ENCODE results near the gene ITGB6. TPM values are rescaled to one million over a fixed set of nuclear protein-coding genes. Genes with fewer than 3 reads are reported as not detected.

The ITGB6 gene
- total and polyA plus RNA-seq, 2 of the 4 experiments (the other 2 are of a cell fraction) = under 0.01 TPM; not detected in 1

GRCh38 chr2:160208655-160209515, 8.8 kb upstream of the ITGB6 start:
- Histone ChIP-seq H3K4me3 (ENCODE audit: insufficient read depth, low read depth, low read length) (no peak overlapping the region), H3K56ac (ENCODE audit: extremely low read depth, insufficient read depth, low read length) (peak overlapping the region; percentile 37; the same call in 1 of the 2 replicates), H3K27ac (ENCODE audit: insufficient read depth, low read length) (peak overlapping the region; percentile 82), H2AK9ac (replicated peaks; ENCODE audit: low read depth, low read length, poor library complexity) (peak overlapping the region; percentile 79), H3K36me3 (ENCODE audit: control insufficient read depth, insufficient read depth, low read length) (no peaks in the 10 kb centered on the region), H3K79me1 (ENCODE audit: low read depth in 1 of 2, low read length in 2 of 2) (0 out of 4 replicates have a peak, but pooled peaks cover 0 to 7% of the 10 kb centered on the region in 2 experiments), H2BK5ac (ENCODE audit: low read depth, low read length, poor library complexity, severe bottlenecking) (peak overlapping the region; percentile 91), H4K5ac (ENCODE audit: low read depth, low read length) (peak overlapping the region; percentile 61), H2AK5ac (ENCODE audit: low read depth, low read length) (peak overlapping the region; percentile 93), H3K27me3 (ENCODE audit: control insufficient read depth, insufficient read depth, low read length) (no peaks in the 10 kb centered on the region), H3K23ac (ENCODE audit: low read depth, low read length) (peak overlapping the region; percentile 66; the same call in 1 of the 2 replicates), H3K18ac (ENCODE audit: low read depth, low read length) (peak overlapping the region; percentile 88), H3K9me3 (ENCODE audit: control insufficient read depth, insufficient read depth, low read length) (no peaks in the 10 kb centered on the region), H3K4me1 (ENCODE audit: control insufficient read depth, insufficient read depth, low read length) (peaks cover 31% of the 10 kb centered on the region), H3K4me2 (ENCODE audit: low read depth, low read length) (no peak overlapping the region), H4K20me1 (ENCODE audit: insufficient read depth, low read length) (no peaks in the 10 kb centered on the region), H3K9ac (ENCODE audit: low read depth, low read length) (no peak overlapping the region), H2BK15ac (ENCODE audit: low read depth, low read length) (peak overlapping the region; percentile 75; the same call in 2 of the 3 replicates), H3K14ac (replicated peaks; ENCODE audit: low read depth, low read length) (peak overlapping the region; percentile 87), H3K4ac (ENCODE audit: low read depth, low read length) (peak overlapping the region; percentile 92), H2AFZ (replicated peaks; ENCODE audit: low read length, poor library complexity) (peak overlapping the region; percentile 12), H3K9me1 (ENCODE audit: insufficient read depth, low read length) (peaks cover 26% of the 10 kb centered on the region), H4K8ac (ENCODE audit: low read depth in 2 of 2, low read length in 2 of 2) (peak overlapping the region; percentile 73 to 86), H2BK20ac (ENCODE audit: low read depth, low read length) (peak overlapping the region; percentile 94), H2BK120ac (ENCODE audit: low read depth, low read length) (peak overlapping the region; percentile 94), H4K91ac (ENCODE audit: insufficient read depth, low read depth, low read length) (peak overlapping the region; percentile 95)
- intact Hi-C loops (cut with micrococcal nuclease) = no loop called here
- dilution Hi-C loops (cut with HindIII; ENCODE audit: low sequenced_read_pairs, unreplicated experiment) = no loop called here
- WGBS, 2 experiments (ENCODE audit: extremely low coverage in 2 of 2, insufficient read length in 1 of 2) = 94% methylated on average over 8 of the region's 11 CpGs; no CpG with 5 or more reads in 1 of the 2 experiments
- POLR2A ChIA-PET (ENCODE audit: unreplicated experiment) = no interaction called here
- CTCF ChIA-PET = interaction anchor here (1.6 kb wide), 1 partner anchor 43 kb away, joined by 4 read pairs; no protein-coding TSS in a partner anchor
- BruUV-seq (replicated peaks) = no TSS peak
- ATAC-seq (ENCODE audit: low read depth) (no peak), DNase-seq (no peak)
- in situ Hi-C loops (cut with MboI; ENCODE audit: low sequenced_read_pairs) = no loop called here
- TF ChIP-seq ELK1 (IDR thresholded peaks at IDR 0.05; ENCODE audit: borderline replicate concordance, low read depth, low read length) = no peak
- no peak for TF ChIP-seq RAD21 (IDR thresholded peaks at IDR 0.05; ENCODE audit: low read length)
- TF ChIP-seq RCOR1 (IDR thresholded peaks at IDR 0.05; ENCODE audit: insufficient replicate concordance, low read length) = no peak
- TF ChIP-seq MAZ (IDR thresholded peaks at IDR 0.05; ENCODE audit: borderline replicate concordance, low read depth, low read length) = no peak
- TF ChIP-seq SMC3 (IDR thresholded peaks at IDR 0.05; ENCODE audit: low read depth, low read length) = no peak
- TF ChIP-seq BHLHE40 (IDR thresholded peaks at IDR 0.05; ENCODE audit: low read depth, low read length) = no peak
- TF ChIP-seq NFE2L2 (IDR thresholded peaks at IDR 0.05; ENCODE audit: low read depth, low read length) = no peak
- no peak for TF ChIP-seq POLR2A (IDR thresholded peaks at IDR 0.05; ENCODE audit: low read depth, low read length)
- TF ChIP-seq USF2 (IDR thresholded peaks at IDR 0.05; ENCODE audit: low read depth, low read length) = no peak
- no peak for TF ChIP-seq RFX5 (IDR thresholded peaks at IDR 0.05; ENCODE audit: low read depth, low read length)
- no peak for TF ChIP-seq CEBPB (IDR thresholded peaks at IDR 0.05; ENCODE audit: low read depth, low read length)
- TF ChIP-seq CTCF (conservative IDR thresholded peaks at IDR 0.05; ENCODE audit: low read depth, low read length) = no peak
- TF ChIP-seq MAFK (IDR thresholded peaks at IDR 0.05; ENCODE audit: low read depth, low read length) = no peak
- TF ChIP-seq CHD1 (IDR thresholded peaks at IDR 0.05; ENCODE audit: low read depth, low read length) = no peak
